ENCODE results near the gene LHFPL3.

The LHFPL3 gene

GRCh38 chr7:104950006-104950405 lies 621.6 kb downstream of the LHFPL3 start:
- Histone ChIP-seq H3K27me3 (ENCODE audit: insufficient read depth, low read depth, severe bottlenecking) (no peaks in the 10 kb centered on the region), H3K4me3 (ENCODE audit: low read depth, low read length) (no peak overlapping the region), H3K27ac (no peak overlapping the region), H3K36me3 (no peaks in the 10 kb centered on the region), H3K9me3 (ENCODE audit: severe bottlenecking) (no peaks in the 10 kb centered on the region)
- no peak for DNase-seq
- TF ChIP-seq CTCF (IDR thresholded peaks at IDR 0.05; ENCODE audit: low read depth, low read length), result no peak

- H3K27me3 ChIP-seq (ENCODE audit: insufficient read depth, low read depth, severe bottlenecking), result no peaks in the 10 kb centered on the region
- no peak for DNase-seq
- no peaks in the 10 kb centered on the region for H3K9me3 ChIP-seq (ENCODE audit: severe bottlenecking)
- no peak for TF ChIP-seq CTCF (IDR thresholded peaks at IDR 0.05; ENCODE audit: low read depth, low read length)
- H3K27ac ChIP-seq, result no peak overlapping the region
- no peaks in the 10 kb centered on the region for H3K36me3 ChIP-seq
- H3K4me3 ChIP-seq (ENCODE audit: low read depth, low read length), result no peak overlapping the region
Measured at GRCh38 chr7:104950754-104951153, 622.4 kb downstream of the LHFPL3 start.

- DNase-seq, result no peak
- Histone ChIP-seq H3K36me3 (no peaks in the 10 kb centered on the region), H3K4me3 (ENCODE audit: low read depth, low read length) (no peak overlapping the region), H3K27me3 (ENCODE audit: insufficient read depth, low read depth, severe bottlenecking) (no peaks in the 10 kb centered on the region), H3K27ac (no peak overlapping the region), H3K9me3 (ENCODE audit: severe bottlenecking) (no peaks in the 10 kb centered on the region)
- no peak for TF ChIP-seq CTCF (IDR thresholded peaks at IDR 0.05; ENCODE audit: low read depth, low read length)
Measured at GRCh38 chr7:104951546-104951945, 623.1 kb downstream of the LHFPL3 start.

- H3K4me3 ChIP-seq (ENCODE audit: low read depth, low read length), result no peak overlapping the region
- no peak overlapping the region for H3K27ac ChIP-seq
Measured at GRCh38 chr7:104955276-104955675, 626.9 kb downstream of the LHFPL3 start.

More at GRCh38 chr7:104955276-104955675, 626.9 kb downstream of the LHFPL3 start:
- Histone ChIP-seq H3K9me3 (ENCODE audit: severe bottlenecking) (no peaks in the 10 kb centered on the region), H3K27me3 (ENCODE audit: insufficient read depth, low read depth, severe bottlenecking) (no peaks in the 10 kb centered on the region), H3K36me3 (no peaks in the 10 kb centered on the region)
- no peak for TF ChIP-seq CTCF (IDR thresholded peaks at IDR 0.05; ENCODE audit: low read depth, low read length)
- DNase-seq, result no peak
